GM12878 (cell line): ENCODE results near the gene SRD5A1. TPM values are rescaled to one million over a fixed set of nuclear protein-coding genes. Genes with fewer than 3 reads are reported as not detected.

ENCODE experiments used
- BCLAF1 ChIP-seq: fragments of 450-650 bp; IDR thresholded peaks from 2 replicates; pipeline ENCODE4 v1.6.1; 2017; ENCODE audit warnings: antibody characterized with exemption, mild to moderate bottlenecking, moderate library complexity
- CBX3 ChIP-seq: fragments of 200-600 bp; sonication (generic); IDR thresholded peaks from 2 replicates; pipeline ENCODE4 v1.6.1; 2016; ENCODE audit warnings: low read depth, borderline replicate concordance
- IKZF1 ChIP-seq: fragments of 450-650 bp; conservative IDR thresholded peaks from 2 replicates; pipeline ENCODE4 v1.6.1; 2017; ENCODE audit warnings: antibody characterized with exemption, mild to moderate bottlenecking
- MXI1 ChIP-seq: fragments of 150-350 bp; IDR thresholded peaks from 2 replicates; pipeline ENCODE4 v1.6.1; 2011; ENCODE audit warnings: low read depth, mild to moderate bottlenecking, inconsistent platforms, low read length, improper control_type of control experiment
- MYC ChIP-seq: IDR thresholded peaks from 2 replicates; pipeline ENCODE4 v1.6.1; 2011; ENCODE audit warnings: mild to moderate bottlenecking, low read length, moderate library complexity, inconsistent platforms; ENCODE audit not compliant: insufficient read depth, insufficient replicate concordance, insufficient read length, severe bottlenecking
- NFYB ChIP-seq: IDR thresholded peaks from 2 replicates; pipeline ENCODE4 v1.6.1; 2011; ENCODE audit warnings: low read depth, mild to moderate bottlenecking, low read length, improper control_type of control experiment, moderate library complexity; ENCODE audit not compliant: insufficient read depth
- SPI1 ChIP-seq: IDR thresholded peaks from 2 replicates; pipeline ENCODE4 v1.6.1; 2011; ENCODE audit warnings: low read depth, mild to moderate bottlenecking, low read length, moderate library complexity, borderline replicate concordance; ENCODE audit not compliant: insufficient read depth
- TCF12 ChIP-seq: IDR thresholded peaks from 2 replicates; pipeline ENCODE4 v1.6.1; 2011; ENCODE audit warnings: low read depth, mild to moderate bottlenecking, low read length
- ZNF217 ChIP-seq: fragments of 450-650 bp; IDR thresholded peaks from 2 replicates; pipeline ENCODE4 v1.6.1; 2017; ENCODE audit warnings: antibody characterized with exemption, mild to moderate bottlenecking
- polyA plus RNA-seq, 11 experiments: library from polyadenylated mRNA; depleted of rRNA in 4 of 11; unstranded in 6 of 11; stranded (reverse) in 5 of 11; fragments of >200 nt; fragmentation: Nextera tagmentation in 4 of 11; fragmentation: Illumina TruSeq in 1 of 11; extraction: Ambion mirVana in 4 of 11; extraction: Trizol in 1 of 11; gene quantifications; 1 replicate in 1 of 11; 2 replicates in 10 of 11; pipeline versions ENCODE4 v1.2.1 to v1.2.3, GENCODE V29; 2011 to 2016; ENCODE audit warnings: inconsistent platforms in 2 of 11, missing spikeins in 2 of 11, low read depth in 1 of 11
- total RNA-seq, 4 experiments: library from RNA; depleted of rRNA in 3 of 4; stranded (reverse); fragments of >200 nt in 3 of 4; fragmentation: Illumina TruSeq in 1 of 4; extraction: Trizol in 1 of 4; gene quantifications; 2 replicates each; pipeline versions ENCODE4 v1.2.1 to v1.2.3, GENCODE V29; 2013 to 2021
- TF ChIP-seq, protein P1 (sequence below): fragments of 450-650 bp; IDR thresholded peaks from 2 replicates; pipeline ENCODE4 v1.6.1; 2014; ENCODE audit warnings: mild to moderate bottlenecking

SRD5A1 gene
- total and polyA plus RNA-seq, 10 of the 15 experiments (the other 5 are each of a cell fraction or from before 2014, with no cell fraction given), result 0.76 to 20.1 (median 12.3) TPM

DNA sequence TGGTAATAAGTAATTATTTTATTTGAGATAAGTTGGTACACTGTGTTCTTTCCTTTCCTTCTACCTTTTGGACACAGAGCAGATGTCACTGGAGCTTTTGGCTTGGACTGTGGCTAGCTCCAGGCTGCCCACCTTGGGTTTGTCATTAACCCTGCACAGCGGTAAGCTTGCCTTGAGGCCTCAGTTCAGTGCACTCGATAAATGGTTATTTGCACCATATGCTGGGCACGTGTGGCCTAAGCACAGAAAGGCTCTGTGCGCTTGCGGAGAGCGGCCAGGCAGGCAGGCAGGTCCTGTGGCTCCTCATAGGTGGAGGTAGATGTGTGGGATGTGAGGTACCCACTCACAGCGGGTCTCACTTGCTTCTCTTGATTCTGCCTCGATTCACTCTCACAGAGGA, 50.0 kb downstream of the SRD5A1 start (continued):
- no peak for TF ChIP-seq SPI1
- TF ChIP-seq MYC, result no peak
- no peak for TF ChIP-seq IKZF1
- TF ChIP-seq NFYB, result no peak
- no peak for TF ChIP-seq MXI1
- TF ChIP-seq, protein P1, sequence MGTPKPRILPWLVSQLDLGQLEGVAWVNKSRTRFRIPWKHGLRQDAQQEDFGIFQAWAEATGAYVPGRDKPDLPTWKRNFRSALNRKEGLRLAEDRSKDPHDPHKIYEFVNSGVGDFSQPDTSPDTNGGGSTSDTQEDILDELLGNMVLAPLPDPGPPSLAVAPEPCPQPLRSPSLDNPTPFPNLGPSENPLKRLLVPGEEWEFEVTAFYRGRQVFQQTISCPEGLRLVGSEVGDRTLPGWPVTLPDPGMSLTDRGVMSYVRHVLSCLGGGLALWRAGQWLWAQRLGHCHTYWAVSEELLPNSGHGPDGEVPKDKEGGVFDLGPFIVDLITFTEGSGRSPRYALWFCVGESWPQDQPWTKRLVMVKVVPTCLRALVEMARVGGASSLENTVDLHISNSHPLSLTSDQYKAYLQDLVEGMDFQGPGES, result no peak
- no peak for TF ChIP-seq CBX3
- no peak for TF ChIP-seq TCF12
- TF ChIP-seq ZNF217, result no peak
- no peak for TF ChIP-seq BCLAF1
